Endothelial cell of umbilical vein (primary cell): Measurements from ENCODE around the gene TSPYL1. TPM values are rescaled to one million over a fixed set of nuclear protein-coding genes. Genes with fewer than 3 reads are reported as not detected.

Source experiments
- BruUV-seq: library from RNA; stranded (reverse); fragments of 400-500 nt; replicated peaks from 2 replicates; lab custom pipeline; 2021; lab: Mats Ljungman, UMichigan
- CTCF ChIA-PET: fragments of 300-600, 350-600 bp; sonication (Branson Sonifier 250); formaldehyde crosslinking; loops from one replicate; lab custom pipeline; 2021; ENCODE audit warnings: antibody characterized with exemption, inconsistent platforms; lab: Charles Lee
- POLR2A ChIA-PET: fragments of 300-600, 350-600 bp; sonication (Branson Sonifier 250); formaldehyde crosslinking; loops from one replicate; lab custom pipeline; 2021; ENCODE audit warnings: antibody characterized with exemption, inconsistent platforms; lab: Charles Lee
- DNase-seq: peaks from one replicate; pipeline ENCODE4 v3.0.0-alpha.2; 2011; ENCODE audit warnings: low read depth, low spot score
- FAIRE-seq: peaks from 2 replicates; lab custom pipeline; 2011; peaks lifted over from hg19 to GRCh38; lab: Jason Lieb, UNC
- H2AFZ ChIP-seq: 2 replicates; pipeline ENCODE4 v1.6.0; 2012; ENCODE audit warnings: low read depth, low read length, control low read depth, inconsistent platforms
- H3K27ac ChIP-seq: 2 replicates; pipeline ENCODE4 v1.5.1; 2011; ENCODE audit warnings: low read depth, mild to moderate bottlenecking, control low read depth, low read length, moderate library complexity; ENCODE audit not compliant: insufficient read depth
- H3K27me3 ChIP-seq, 2 experiments: 2 replicates each; pipeline versions ENCODE4 v1.6.0 to v1.6.1; 2011; ENCODE audit warnings: low read length in 2 of 2, mixed read lengths in 1 of 2; ENCODE audit not compliant: control insufficient read depth in 2 of 2, insufficient read depth in 2 of 2
- H3K36me3 ChIP-seq, 2 experiments: 2 replicates in 1 of 2; 3 replicates in 1 of 2; pipeline ENCODE4 v1.5.1; 2011; ENCODE audit warnings: low read length in 2 of 2, mild to moderate bottlenecking in 1 of 2, moderate library complexity in 1 of 2; ENCODE audit not compliant: control insufficient read depth in 2 of 2, insufficient read depth in 2 of 2; ENCODE audit errors: extremely low read depth in 1 of 2
- H3K4me1 ChIP-seq: 3 replicates; pipeline ENCODE4 v1.5.1; 2011; ENCODE audit warnings: mild to moderate bottlenecking, low read length; ENCODE audit not compliant: control insufficient read depth, insufficient read depth; ENCODE audit errors: extremely low read depth
- H3K4me2 ChIP-seq: 2 replicates; pipeline ENCODE4 v1.6.1; 2011; ENCODE audit warnings: low read length, control low read depth, mixed read lengths; ENCODE audit not compliant: insufficient read depth
- H3K4me3 ChIP-seq, 3 experiments: fragments of 200-600 bp in 1 of 3; sonication (generic), shearing (Covaris generic) in 1 of 3; replicated peaks in 1 of 3; 2 replicates each; pipeline ENCODE4 v1.5.1; 2011 to 2016; ENCODE audit warnings: control low read depth in 3 of 3, low read length in 3 of 3, mild to moderate bottlenecking in 2 of 3, inconsistent platforms in 1 of 3, low read depth in 1 of 3, moderate library complexity in 1 of 3; ENCODE audit not compliant: insufficient read depth in 1 of 3
- H3K79me2 ChIP-seq: 2 replicates; pipeline ENCODE4 v1.6.0; 2012; ENCODE audit warnings: low read length, inconsistent platforms; ENCODE audit not compliant: control insufficient read depth, insufficient read depth
- H3K9ac ChIP-seq: replicated peaks from 2 replicates; pipeline ENCODE3; 2011; ENCODE audit warnings: low read length, control low read depth; ENCODE audit not compliant: insufficient read depth; ENCODE audit errors: extremely low read depth
- H3K9me1 ChIP-seq: replicated peaks from 3 replicates; pipeline ENCODE4 v1.6.0; 2011; ENCODE audit warnings: mild to moderate bottlenecking, low read length; ENCODE audit not compliant: control insufficient read depth, insufficient read depth; ENCODE audit errors: extremely low read depth
- H3K9me3 ChIP-seq: replicated peaks from 2 replicates; pipeline ENCODE4 v1.5.1; 2012; ENCODE audit warnings: low read length, inconsistent platforms; ENCODE audit not compliant: control insufficient read depth, insufficient read depth
- H4K20me1 ChIP-seq: replicated peaks from 2 replicates; pipeline ENCODE3; 2011; ENCODE audit warnings: mild to moderate bottlenecking, low read length; ENCODE audit not compliant: control insufficient read depth, insufficient read depth; ENCODE audit errors: extremely low read depth
- EZH2 ChIP-seq: IDR thresholded peaks from 2 replicates; pipeline ENCODE4 v1.6.1; 2012; ENCODE audit warnings: borderline replicate concordance, low read depth, mild to moderate bottlenecking, moderate library complexity, low read length, inconsistent platforms; ENCODE audit not compliant: severe bottlenecking
- FOS ChIP-seq: IDR thresholded peaks from 2 replicates; pipeline ENCODE4 v1.6.1; 2011; ENCODE audit warnings: mild to moderate bottlenecking, low read length, moderate library complexity, borderline replicate concordance; ENCODE audit not compliant: insufficient read depth
- GATA2 ChIP-seq: IDR thresholded peaks from 2 replicates; pipeline ENCODE4 v1.7.0; 2011; ENCODE audit warnings: low read depth, mild to moderate bottlenecking, moderate library complexity, mixed read lengths, low read length; ENCODE audit not compliant: insufficient read length, insufficient read depth
- JUN ChIP-seq: IDR thresholded peaks from 2 replicates; pipeline ENCODE4 v1.6.1; 2011; ENCODE audit warnings: borderline replicate concordance, low read depth; ENCODE audit not compliant: insufficient read length, insufficient read depth
- MYC ChIP-seq: IDR thresholded peaks from one replicate; pipeline ENCODE4 v1.6.1; 2011; ENCODE audit warnings: mild to moderate bottlenecking, low read depth, low read length
- POLR2A ChIP-seq: IDR thresholded peaks from 2 replicates; pipeline ENCODE4 v1.6.1; 2012; ENCODE audit warnings: low read depth, mild to moderate bottlenecking, control low read depth, low read length
- POLR2AphosphoS5 ChIP-seq: IDR thresholded peaks from 2 replicates; pipeline ENCODE4 v1.6.1; 2012; ENCODE audit warnings: low read depth, mild to moderate bottlenecking, control low read depth, low read length, moderate library complexity; ENCODE audit not compliant: insufficient read depth
- dilution Hi-C: fragments of 300-500 bp; cut with MboI; formaldehyde crosslinking; loops from one replicate; pipeline ENCODE4 v1.15.0; 2019; ENCODE audit warnings: low sequenced_read_pairs; ENCODE audit not compliant: extremely low pct_ligation_motif_present
- intact Hi-C: fragments of 100-400 bp; cut with micrococcal nuclease; formaldehyde crosslinking; loops from one replicate; pipeline ENCODE4 v1.10.0; 2022
- polyA plus RNA-seq, 4 experiments: library from polyadenylated mRNA; depleted of rRNA in 3 of 4; stranded (reverse) in 3 of 4; unstranded in 1 of 4; fragments of >200 nt; gene quantifications; 2 replicates each; pipeline versions ENCODE4 v1.2.1 to v1.2.3, GENCODE V29; 2011 to 2012; ENCODE audit warnings: missing spikeins in 1 of 4
- total RNA-seq: library from RNA; stranded (reverse); gene quantifications from 2 replicates; pipeline ENCODE4 v1.2.3, GENCODE V29; 2021
- TF ChIP-seq, protein P1 (sequence below), 2 donors: IDR thresholded peaks; 1 replicate in 1 of 2; 2 replicates in 1 of 2; pipeline ENCODE4 v1.5.1; 2011; ENCODE audit warnings: low read length in 2 of 2, mild to moderate bottlenecking in 2 of 2, moderate library complexity in 2 of 2, control low read depth in 1 of 2, inconsistent platforms in 1 of 2, low read depth in 1 of 2; ENCODE audit not compliant: insufficient read depth in 1 of 2; ENCODE audit errors: extremely low read depth in 1 of 2
- TF ChIP-seq, protein P2 (sequence below): IDR thresholded peaks from 2 replicates; pipeline ENCODE4 v1.6.1; 2011; ENCODE audit not compliant: insufficient read depth, insufficient read length

Gene TSPYL1
- total and polyA plus RNA-seq, 2 donors (not counting 3 experiments of a cell fraction or from before 2014, with no cell fraction given), result 32.1 to 54.5 TPM

DNA sequence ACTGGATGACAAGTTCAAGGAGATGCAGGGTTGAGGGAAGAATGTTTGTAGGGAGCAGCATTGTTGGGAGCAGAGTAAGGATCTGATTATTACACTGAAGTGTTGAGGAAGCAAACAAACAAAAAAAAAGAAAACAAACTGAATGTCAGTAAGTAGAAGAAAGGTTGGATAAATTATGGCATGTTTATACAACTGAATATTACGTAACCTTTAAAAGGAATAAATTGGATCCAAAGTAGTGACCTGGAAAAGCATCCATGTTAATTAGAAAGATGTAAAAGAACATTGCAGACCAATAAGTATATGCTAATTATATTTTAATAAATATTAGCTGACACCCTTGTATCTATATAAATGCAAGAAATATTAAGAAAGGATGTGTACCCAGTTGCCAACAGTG, 12.8 kb upstream of the TSPYL1 start:
- Histone ChIP-seq H3K36me3 (no peaks in the 10 kb centered on the region), H4K20me1 (no peaks in the 10 kb centered on the region), H3K4me2 (no peak overlapping the region), H3K9me3 (no peaks in the 10 kb centered on the region), H3K79me2 (no peaks in the 10 kb centered on the region), H3K4me1 (no peaks in the 10 kb centered on the region), H3K27ac (no peak overlapping the region), H3K27me3 (no peaks in the 10 kb centered on the region), H3K4me3 (no peak overlapping the region), H3K9ac (no peak overlapping the region), H3K9me1 (no peaks in the 10 kb centered on the region), H2AFZ (no peak overlapping the region)
- TF ChIP-seq GATA2 (no peak), POLR2AphosphoS5 (no peak), JUN (no peak), POLR2A (no peak), MYC (no peak), FOS (no peak), EZH2 (no peak)
- TF ChIP-seq, protein P1, sequence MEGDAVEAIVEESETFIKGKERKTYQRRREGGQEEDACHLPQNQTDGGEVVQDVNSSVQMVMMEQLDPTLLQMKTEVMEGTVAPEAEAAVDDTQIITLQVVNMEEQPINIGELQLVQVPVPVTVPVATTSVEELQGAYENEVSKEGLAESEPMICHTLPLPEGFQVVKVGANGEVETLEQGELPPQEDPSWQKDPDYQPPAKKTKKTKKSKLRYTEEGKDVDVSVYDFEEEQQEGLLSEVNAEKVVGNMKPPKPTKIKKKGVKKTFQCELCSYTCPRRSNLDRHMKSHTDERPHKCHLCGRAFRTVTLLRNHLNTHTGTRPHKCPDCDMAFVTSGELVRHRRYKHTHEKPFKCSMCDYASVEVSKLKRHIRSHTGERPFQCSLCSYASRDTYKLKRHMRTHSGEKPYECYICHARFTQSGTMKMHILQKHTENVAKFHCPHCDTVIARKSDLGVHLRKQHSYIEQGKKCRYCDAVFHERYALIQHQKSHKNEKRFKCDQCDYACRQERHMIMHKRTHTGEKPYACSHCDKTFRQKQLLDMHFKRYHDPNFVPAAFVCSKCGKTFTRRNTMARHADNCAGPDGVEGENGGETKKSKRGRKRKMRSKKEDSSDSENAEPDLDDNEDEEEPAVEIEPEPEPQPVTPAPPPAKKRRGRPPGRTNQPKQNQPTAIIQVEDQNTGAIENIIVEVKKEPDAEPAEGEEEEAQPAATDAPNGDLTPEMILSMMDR (IDR thresholded peaks at IDR 0.05; ENCODE audit: extremely low read depth in 1 of 2, insufficient read depth in 1 of 2, low read depth in 1 of 2, low read length in 2 of 2), result no peak
- TF ChIP-seq, protein P2, sequence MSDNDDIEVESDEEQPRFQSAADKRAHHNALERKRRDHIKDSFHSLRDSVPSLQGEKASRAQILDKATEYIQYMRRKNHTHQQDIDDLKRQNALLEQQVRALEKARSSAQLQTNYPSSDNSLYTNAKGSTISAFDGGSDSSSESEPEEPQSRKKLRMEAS, result no peak
- dilution Hi-C loops, result no loop called here
- FAIRE-seq (no peak), DNase-seq (no peak)
- intact Hi-C loops, result no loop called here
- CTCF ChIA-PET, result interaction anchor here (0.8 to 2.7 kb wide), 5 partner anchors 10 to 268 kb away, joined by 3 to 15 read pairs (median 4); partner anchors contain the start of gene CALHM5
- POLR2A ChIA-PET, result no interaction called here
- BruUV-seq, result no TSS peak
